ELF-1 (cell line): ENCODE data around the gene CABP5.
A peak's percentile ranks its signal among the peaks of the same experiment; 100 is the strongest.
"Not testable (repeated sequence)": the region's sequence is repeated elsewhere in the genome, so short reads cannot be mapped to it uniquely, and the experiment has no call there.

Source experiments
- DNase-seq: peaks from one replicate; pipeline ENCODE4 v3.0.0-alpha.2; 2016; ENCODE audit warnings: low read depth, low spot score

Gene CABP5

DNA sequence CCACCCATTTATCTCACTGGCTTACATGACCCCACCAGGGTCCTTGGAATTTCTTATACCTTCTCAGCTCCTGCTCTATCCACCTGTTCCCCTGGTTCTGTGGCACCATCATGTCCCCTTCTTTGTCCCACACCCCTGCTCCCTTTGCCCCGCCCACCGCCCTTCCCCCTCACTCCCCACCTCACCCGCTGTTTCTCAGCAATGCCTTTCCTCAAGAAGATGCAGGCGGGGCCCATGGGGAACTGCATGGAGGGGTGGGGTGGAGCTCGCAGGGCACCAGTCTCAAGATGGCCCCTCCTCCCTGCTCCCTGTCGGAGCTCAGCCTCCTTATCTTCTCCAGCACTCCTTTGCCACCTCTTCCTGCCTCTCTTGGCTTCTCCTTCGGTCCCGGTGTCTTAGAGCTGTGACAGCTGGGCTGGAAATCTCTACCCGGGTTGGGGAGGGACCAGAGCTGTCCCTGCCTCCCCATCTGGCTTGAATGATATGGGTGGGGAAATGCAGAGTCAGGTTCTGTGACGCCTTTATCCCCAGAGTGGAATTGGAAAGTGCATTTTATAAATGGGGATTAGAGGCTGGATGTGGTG is at the start of gene CABP5:
Gene CABP5, minus strand, starts transcription at position 405 of the 584 bp plus-strand sequence. Its CDS starts 157 bp downstream, at position 248.
- DNase-seq: no peak

DNA sequence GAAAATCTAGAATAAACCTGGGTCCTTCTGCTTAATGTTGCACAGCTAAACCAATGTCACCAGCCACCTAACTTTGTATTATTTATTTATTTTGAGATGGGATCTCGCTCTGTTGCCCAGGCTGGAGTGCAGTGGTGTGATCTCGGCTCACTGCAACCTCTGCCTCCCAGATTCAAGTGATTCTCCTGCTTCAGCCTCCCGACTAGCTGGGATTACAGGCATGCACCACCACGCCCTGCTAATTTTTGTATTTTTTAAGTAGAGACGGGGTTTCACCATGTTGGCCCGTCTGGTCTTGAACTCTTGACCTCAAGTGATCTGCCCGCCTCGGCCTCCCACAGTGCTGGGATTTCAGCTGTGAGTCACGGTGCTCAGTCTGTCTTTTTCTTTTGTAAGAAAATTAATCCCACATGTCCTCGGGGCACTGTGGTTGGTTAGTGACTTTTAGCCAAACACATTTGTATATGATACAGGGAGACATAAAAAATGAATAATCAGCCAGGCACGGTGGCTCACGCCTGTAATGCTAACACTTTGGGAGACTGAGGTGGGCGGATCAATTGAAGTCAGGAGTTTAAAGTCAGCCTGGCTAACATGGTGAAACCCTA is 47.3 kb upstream of the CABP5 start:
- DNase-seq: not testable (repeated sequence)

DNA sequence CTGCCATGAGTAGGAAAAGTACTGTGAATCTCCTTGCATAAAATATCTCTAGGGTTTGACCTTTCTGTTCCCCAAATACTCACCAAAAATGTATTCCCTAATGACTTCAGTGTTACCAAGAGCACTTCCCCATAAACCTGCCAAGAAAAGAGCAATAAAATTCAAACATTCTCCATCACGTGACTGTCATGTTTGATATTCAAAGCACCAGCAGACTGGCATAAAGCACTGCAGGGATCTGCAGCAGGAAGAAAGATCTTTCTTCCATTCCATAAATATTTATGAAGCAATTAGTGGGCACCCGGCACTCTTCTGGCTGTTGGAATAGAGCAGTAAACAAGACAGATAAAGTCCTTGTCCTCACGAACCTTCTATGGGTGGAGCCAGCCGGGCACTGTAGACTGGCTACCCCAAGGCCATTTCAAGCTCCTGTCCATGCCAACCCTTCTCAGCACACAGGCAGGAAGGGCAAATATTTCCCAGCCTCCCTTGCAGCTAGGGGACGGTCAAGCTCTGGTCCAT is 46.5 kb upstream of the CABP5 start:
- DNase-seq: no peak

DNA sequence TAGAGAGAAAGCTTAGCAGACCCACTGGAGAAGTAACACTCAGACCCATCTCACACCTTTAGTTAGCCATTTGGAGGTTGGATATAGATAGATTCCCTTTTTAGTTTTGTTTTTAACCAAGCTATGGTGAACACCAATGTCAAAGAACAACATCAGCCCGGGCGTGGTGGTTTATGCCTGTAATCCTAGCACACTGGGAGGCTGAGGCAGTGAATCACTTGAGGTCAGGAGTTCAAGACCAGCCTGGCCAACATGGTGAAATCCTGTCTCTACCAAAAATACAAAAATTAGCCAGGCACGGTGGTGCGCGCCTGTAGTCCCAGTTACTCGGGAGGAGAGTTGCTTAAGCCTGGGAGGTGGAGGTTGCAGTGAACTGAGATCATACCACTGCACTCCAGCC is 45.1 kb upstream of the CABP5 start:
- DNase-seq: not testable (repeated sequence)

DNA sequence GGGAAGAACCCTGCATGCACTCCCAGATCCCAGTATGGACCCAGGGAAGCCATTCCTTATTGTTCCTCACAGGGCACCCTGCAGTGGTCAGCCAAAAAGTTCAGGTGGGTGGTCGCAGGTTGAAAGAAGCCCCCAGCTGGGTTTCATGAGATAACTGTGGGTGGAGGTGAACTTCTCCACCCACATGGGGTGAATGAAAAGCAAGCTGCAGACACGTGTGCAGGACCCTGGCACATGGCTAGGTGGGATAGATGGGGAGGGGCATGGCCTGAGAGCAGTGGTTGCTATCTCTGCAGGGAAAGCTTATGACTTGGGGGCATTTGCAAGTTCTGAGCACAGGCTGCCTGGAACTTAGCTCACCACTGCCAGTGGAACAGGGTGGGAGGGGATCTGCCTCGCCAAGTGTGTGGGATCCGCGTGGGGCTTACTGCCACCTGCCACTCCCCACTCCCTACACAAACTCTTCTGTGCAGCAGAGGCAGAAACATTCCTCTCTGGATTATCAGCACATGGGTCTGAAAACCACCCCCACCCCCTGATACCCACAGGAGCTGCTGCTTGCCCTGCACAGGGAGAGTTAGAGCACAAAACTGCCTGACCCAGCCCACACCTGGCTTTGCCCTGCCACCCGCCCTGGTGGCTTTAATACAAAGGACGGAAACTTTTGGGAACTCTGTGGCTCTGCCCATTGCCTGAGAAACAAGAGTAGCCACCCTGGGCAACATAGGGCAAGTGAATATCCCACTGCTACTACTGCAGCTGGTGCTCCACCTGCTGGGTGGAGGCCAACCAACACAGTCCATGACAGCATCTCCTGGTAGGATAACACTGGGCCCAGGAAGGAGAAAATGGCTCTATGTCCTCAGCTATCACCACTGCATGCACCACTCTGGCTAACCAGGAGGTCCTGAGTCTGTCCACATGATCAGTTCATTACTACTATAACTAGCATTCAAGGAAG is 42.3 kb upstream of the CABP5 start:
- no peak for DNase-seq

DNA sequence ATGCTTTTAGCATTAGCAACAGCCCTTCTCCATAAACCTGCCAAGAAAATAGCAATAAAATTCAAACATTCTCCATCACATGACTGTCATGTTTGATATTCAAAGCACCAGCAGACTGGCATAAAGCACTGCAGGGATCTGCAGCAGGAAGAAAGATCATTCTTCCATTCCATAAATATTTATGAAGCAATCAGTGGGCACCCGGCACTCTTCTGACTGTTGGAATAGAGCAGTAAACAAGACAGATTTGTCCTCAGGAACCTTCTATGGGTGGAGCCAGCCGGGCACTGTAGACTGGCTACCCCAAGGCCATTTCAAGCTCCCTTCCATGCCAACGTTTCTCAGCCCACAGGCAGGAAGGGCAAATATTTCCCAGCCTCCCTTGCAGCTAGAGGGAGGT is 41.2 kb upstream of the CABP5 start:
- no peak for DNase-seq

DNA sequence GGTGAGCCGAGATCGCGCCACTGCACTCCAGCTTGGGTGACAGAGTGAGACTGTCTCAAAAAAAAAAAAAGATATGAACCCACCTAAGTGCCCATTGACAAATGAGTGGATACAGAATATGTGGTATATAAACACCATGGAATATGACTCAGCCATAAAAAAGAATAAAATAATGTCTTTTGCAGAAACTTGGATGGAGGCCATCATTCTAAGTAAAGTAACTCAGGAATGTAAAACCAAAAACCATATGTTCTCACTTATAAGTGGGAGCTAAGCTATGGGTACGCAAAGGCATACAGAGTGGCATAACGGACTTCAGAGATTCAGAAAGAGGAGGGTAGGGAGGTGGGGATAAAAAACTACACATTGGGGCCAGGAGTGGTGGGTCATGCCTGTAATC is 37.2 kb upstream of the CABP5 start:
- no peak for DNase-seq

DNA sequence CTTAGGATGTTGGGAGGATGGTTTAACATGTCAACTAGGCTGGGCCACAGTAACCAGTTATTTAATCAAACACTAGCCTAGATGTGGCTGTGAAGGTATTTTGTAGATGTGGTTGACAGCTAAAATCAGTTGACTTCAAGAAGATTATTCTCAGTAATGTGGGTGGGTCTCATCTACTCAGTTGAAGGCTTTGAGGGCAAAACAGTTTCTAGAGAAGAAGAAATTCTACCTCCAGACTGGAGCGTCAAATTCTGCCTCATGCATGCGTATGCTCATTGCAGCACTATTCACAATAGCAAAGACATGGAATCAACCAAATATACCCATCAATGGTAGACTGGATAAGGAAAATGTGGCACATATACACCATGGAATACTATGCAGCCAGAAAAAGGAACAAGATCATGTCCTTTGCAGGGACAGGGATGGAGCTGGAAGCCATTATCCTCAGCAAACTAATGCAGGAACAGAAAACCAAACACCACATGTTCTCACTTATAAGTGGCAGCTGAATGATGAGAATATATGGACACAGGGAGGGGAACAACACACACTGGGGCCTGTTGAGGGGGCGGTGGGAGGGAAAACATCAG is 26.4 kb upstream of the CABP5 start:
- not testable (repeated sequence) for DNase-seq

DNA sequence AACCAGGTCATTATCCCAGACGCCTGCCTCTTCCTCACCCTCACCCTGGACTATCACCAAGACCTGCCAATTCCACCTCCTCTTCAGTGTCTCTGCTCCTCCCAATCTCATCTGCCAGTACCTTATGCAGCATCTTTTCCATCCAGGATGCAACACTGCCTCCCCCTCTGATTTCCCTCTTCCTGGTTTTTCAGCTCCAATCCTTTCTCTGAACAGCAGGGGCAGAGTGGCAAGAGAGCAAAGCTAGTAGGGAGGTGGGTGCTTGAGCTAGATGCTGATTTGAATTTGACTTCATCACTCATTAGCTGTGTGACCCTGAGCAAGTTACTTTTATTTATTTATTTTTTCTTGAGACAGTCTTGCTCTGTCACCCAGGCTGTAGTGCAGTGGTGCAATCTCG is 25.6 kb upstream of the CABP5 start:
- no peak for DNase-seq

DNA sequence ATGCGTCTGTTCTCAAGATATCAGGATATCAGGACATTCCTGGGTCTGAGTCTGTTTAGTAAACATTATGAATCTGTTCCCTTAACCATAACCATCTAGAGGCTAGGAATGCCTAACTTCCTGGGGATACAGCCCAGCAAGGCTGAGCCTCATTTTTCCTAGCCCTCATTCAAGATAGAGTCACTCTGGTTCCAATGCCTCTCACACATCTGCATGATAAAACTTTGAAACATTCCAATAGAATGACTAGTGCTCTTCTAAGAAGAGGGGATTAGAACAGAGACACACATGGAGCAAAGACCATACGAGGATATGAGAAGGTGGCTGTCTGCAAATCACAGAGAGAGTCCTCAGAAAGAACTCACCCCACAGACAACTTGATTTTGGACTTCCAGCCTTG is 20.6 kb upstream of the CABP5 start:
- peak; percentile 13 for DNase-seq

DNA sequence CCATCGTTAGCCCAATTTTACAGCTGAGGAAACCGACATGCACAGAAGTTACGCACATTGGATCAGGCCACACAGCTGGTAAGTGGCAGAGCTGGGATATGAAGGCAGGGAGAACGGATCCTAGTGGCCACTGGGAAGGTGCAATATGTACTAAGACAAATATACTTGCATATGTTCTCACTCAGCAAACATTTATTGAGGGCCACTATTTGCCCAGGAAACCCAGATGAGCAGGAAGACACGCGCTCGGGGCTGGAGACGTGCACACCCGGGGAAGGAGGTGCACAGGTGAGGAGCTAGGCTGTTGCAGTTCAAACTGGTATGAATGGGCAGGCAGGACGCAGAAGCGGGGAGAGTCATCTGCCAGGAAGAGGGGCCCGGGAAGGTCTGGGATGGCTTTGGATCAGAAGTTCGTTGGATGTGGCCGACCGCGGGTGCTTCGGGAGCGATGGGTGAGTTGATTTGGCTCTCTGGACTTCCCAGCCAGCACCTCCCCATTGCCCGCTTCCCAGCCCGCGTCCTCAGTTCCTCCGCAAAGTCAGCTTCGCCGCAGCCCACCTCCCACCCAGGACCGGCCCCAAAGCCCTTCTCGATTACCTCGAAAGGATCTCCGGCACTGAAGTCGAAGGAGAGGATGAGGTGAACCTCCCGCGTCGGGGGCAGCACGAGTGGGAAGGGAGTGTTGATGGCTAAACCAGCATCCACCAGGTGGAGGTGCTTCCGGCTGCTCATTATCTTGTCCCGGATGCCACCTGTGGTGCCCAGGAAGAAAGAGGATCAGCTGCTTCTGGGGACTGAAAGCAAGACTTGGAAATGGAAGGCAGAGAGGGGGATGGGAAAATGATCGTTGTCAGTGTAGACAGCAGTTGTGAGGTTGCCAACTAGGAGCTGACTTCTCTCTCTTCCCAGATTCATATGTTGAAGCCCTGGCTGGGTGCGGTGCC is 17.8 kb upstream of the CABP5 start:
- DNase-seq: no peak

DNA sequence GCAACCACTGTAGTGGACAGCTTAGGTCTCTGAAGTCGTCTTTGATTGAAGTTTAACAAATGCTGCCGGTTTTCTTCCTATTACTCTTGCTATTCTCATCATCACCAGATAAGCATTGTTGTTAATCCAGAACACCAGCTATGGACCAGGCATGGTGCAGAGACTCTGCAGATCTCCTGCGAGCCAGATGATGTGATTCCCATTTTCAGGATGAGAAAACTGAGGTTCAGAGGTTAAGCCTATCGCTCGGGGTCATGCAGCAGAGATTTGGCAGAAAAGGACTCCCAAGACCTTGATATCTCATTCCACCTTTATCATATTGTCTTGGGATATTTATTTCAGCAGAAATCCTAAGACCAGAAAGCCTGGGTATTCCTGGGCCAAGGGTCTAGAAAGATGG is 16.5 kb upstream of the CABP5 start:
- no peak for DNase-seq

DNA sequence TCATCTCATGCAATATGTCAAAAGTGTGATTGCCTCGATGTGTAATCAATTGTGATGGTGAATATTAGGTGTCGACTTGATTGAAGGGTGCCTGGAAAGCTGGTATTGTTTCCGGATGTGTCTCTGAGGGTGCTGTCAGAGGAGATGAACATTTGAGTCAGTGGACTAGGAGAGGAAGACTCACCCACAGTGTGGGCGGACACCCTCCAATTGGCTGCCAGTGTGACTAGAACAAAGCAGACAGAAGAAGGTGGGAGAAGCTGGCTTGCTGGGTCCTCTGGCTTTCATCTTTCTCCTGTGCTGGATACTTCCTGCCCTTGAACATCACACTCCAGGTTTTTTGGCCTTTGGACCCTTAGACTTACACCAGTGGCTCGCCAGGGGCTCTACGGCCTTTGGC is 15.5 kb upstream of the CABP5 start:
- DNase-seq: no peak

DNA sequence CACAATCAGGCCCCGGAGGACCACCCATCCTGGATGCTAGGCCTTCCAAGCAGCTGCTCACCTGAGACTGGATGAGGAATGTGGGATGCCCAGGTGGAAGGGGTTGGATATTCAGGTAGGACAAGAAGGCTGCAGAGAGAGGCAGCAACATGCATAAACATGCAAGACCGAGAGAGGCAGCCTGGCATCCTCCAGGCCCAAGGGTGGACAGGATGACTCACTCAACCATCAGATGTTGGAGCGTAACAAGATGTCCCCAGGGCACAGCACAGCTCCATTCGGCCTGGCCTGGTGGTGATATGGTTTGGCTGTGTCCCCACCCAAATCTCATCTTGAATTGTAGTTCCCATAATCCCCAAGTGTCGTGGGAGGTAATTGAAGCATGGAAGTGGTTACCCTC is 10.0 kb upstream of the CABP5 start:
- DNase-seq: no peak

DNA sequence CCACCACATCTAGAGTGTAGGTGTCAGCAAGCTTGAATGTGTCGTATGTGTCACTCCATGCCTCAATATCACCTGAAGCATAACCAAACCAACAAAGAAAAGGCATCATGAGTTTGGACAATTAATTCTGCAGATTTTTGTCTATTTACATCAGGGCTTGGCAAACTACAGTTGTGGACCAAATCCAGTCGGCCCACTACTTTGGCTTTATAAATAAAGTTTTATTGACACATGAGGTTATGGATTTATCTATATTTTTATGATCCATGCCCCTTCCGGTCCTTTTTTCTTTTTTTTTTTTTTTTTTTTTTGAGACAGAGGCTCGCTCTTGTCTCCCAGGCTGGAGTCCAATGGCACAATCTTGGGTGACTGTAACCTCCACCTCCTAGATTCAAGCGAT is 9.2 kb upstream of the CABP5 start:
- DNase-seq: no peak

DNA sequence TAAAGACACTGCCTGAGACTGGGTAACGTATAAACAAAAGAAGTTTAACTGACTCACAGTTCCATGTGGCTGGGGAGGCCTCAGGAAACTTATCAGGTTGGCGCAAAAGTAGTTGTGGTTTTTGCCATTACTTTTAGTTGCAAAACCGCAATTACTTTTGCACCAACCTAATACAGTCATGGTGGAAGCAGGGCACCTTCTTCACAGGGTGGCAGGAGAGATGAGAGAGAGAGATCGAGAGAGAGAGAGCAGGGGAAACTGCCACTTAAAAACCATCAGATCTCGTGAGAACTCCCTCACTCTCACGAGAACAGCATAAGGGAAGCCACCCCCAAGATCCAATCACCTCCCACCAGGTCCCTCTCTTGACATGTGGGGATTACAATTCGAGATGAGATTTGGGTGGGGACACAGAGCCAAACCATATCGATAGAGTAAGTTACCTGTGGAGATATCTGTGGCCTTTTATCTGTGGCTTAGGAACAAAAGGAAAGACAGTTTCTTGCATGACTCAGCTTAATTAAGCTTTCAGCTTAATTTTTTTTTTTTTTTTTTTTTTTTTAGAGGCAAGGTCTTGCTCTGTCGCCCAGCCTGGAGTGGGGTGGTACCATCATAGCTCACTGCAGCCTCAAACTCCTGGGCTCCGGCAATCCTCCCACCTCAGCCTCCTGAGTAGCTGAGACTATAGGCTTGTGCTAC is 7.6 kb upstream of the CABP5 start:
- DNase-seq: no peak

DNA sequence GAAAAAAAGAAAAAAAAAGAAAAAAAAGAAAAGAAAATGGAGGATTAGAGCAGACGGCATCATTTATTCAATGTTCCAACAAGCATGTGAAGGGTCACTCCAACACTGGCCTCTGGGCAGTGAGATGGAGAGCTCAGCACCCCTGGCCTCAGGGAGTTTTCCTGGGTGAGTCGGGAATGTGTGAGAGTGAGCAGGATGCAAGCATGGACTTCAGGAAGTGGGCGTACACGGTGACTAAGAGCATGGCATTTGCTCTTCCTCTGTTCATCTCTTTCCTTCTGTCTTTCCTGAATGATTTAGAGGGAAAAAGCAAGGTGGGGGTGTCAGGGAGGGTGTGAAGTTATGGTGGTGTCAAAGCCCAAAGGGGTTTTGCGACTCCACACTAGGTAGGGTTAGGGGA is 682 bp upstream of the CABP5 start:
- DNase-seq: no peak

DNA sequence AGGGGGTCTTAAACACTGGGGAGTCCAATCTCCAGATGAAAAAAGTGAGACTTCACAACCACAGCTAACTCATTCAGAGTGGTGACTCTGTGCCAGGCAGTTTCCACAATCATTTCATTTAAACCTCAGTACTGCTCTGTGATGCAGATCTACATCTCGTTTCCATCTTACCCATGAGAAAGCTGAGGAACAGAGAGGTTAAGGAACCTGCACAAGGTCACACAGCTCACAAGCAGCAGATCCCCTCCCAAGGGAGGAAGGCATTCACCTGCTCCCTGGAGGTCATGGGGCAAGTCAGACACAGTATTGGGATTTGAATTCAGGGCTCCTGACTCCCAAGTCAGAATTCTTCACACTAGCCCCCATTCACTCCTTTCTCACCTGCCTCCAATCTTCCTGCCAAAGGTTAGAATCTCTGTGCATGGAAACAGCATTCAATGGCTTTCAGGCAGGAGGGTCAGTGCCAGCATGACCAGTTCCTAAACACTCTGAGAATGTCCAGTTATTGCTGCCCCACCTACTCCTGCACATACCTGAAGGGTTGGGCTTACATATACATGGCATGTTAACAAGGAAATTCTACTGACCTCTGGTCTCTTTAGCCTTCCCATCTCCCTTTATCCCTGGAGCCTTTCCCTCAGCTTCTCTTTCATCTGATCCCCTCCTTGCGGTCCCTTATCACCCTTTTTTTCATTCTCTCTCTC is 1.9 kb downstream of the CABP5 start:
- no peak for DNase-seq

DNA sequence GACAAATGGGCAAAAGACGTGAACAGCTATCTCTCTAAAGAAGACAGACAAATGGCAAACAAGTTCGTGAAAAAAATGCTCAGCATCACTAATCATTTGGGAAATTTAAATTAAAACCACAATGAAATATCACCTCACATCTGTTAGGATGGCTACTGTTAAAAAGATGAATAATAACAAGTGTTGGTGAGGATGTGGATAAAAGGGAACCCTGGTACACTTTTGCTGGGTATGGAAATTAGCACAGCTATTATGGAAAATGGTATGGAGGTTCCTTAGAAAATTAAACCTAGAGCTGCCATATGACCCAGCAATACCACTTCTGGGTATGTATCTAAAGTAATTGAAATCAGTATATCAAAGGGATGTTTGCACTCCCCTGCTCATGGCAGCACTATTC is 7.1 kb downstream of the CABP5 start:
- no peak for DNase-seq

DNA sequence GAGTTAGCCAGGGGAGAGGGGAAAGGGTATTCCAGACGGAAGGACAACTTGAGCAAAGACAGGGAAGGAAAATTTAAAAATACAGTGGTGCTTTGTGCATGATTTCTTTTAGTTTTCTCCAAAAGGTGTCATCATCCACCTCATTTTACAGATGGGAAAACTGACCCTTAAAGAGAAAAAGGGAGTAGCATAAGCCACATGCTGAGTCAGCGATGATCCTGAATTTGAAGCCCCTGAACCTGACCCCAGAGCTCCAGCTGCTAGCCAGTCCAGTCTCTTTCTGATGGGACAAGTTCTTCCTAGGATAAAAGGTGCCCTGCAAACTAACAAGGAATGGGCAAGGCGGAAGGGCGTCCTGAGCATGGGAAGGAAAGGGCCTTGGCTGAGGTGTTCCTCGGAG is 10.3 kb downstream of the CABP5 start:
- no peak for DNase-seq
